WI38 (cell line): ENCODE results near the gene PRKCZ.

Experiments used
- H3K4me3 ChIP-seq: 2 replicates; pipeline ENCODE4 v1.5.1; 2011; ENCODE audit warnings: low read depth, mild to moderate bottlenecking, control low read depth, low read length
- CTCF ChIP-seq: IDR thresholded peaks from 2 replicates; pipeline ENCODE4 v1.5.1; 2012; ENCODE audit warnings: low read depth, mild to moderate bottlenecking, control low read depth, low read length

Gene PRKCZ

GRCh38 chr1:2126331-2127186 lies 76.3 kb downstream of the PRKCZ start:
- H3K4me3 ChIP-seq: no peak overlapping the region
- TF ChIP-seq CTCF: no peak

- H3K4me3 ChIP-seq: no peak overlapping the region
- no peak for TF ChIP-seq CTCF
Measured at GRCh38 chr1:2127187-2128145, 77.3 kb downstream of the PRKCZ start.

GRCh38 chr1:2128189-2128901 lies 78.1 kb downstream of the PRKCZ start:
- no peak for TF ChIP-seq CTCF
- no peak overlapping the region for H3K4me3 ChIP-seq

- no peak for TF ChIP-seq CTCF
- H3K4me3 ChIP-seq: no peak overlapping the region
Measured at GRCh38 chr1:2129256-2129943, 79.2 kb downstream of the PRKCZ start.

DNA sequence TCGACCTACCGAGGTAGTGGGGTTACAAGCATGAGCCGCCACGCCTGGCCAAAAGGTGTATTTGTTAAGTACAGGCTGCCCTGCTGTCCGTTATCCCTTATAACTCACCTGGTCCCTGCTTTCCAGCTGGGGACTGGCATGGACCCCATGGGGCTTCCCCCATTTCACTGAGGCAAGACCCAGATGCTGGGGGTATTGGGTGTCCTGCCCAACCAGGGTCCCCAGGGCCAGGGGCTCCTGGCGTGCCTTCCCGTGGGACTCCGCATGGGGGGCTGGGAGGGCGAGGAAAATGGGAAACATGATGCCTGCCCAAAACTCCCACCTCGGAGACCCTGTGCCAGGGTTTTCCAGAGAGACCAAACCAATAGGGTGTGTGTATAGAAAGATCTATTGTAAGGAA lies 79.9 kb downstream of the PRKCZ start:
- no peak overlapping the region for H3K4me3 ChIP-seq
- TF ChIP-seq CTCF: no peak

GRCh38 chr1:2130871-2131289 lies 80.7 kb downstream of the PRKCZ start:
- no peak overlapping the region for H3K4me3 ChIP-seq
- TF ChIP-seq CTCF: no peak
